Calu3 (cell line): ENCODE measurements around the gene ACTR8. TPM values are rescaled to one million over a fixed set of nuclear protein-coding genes. Genes with fewer than 3 reads are reported as not detected.

Experiments used
- BruUV-seq: library from RNA; stranded (reverse); fragments of 400-500 nt; replicated peaks from 2 replicates; lab custom pipeline; 2021; lab: Mats Ljungman, UMichigan
- CTCF ChIA-PET: fragments of 300-600 bp; sonication (Branson Sonifier 250); formaldehyde crosslinking; loops from one replicate; lab custom pipeline; 2022; ENCODE audit warnings: antibody characterized with exemption; lab: Charles Lee
- DNase-seq: peaks from one replicate; pipeline ENCODE4 v3.0.0; 2022
- H3K27ac Mint-ChIP-seq: one replicate; pipeline ENCODE4 v1.8.0; 2022; ENCODE audit warnings: mixed read lengths; ENCODE audit not compliant: unreplicated experiment
- H3K27me3 Mint-ChIP-seq: one replicate; pipeline ENCODE4 v1.8.0; 2022; ENCODE audit warnings: mixed read lengths; ENCODE audit not compliant: unreplicated experiment
- H3K36me3 Mint-ChIP-seq: one replicate; pipeline ENCODE4 v1.8.0; 2022; ENCODE audit warnings: mild to moderate bottlenecking, moderate library complexity, mixed read lengths; ENCODE audit not compliant: insufficient read depth, unreplicated experiment
- H3K4me1 Mint-ChIP-seq: one replicate; pipeline ENCODE4 v1.8.0; 2022; ENCODE audit warnings: mild to moderate bottlenecking, low read depth, mixed read lengths; ENCODE audit not compliant: unreplicated experiment
- H3K4me3 Mint-ChIP-seq: one replicate; pipeline ENCODE4 v1.8.0; 2022; ENCODE audit warnings: mild to moderate bottlenecking, low read depth, moderate library complexity, mixed read lengths; ENCODE audit not compliant: unreplicated experiment
- H3K9me3 Mint-ChIP-seq: one replicate; pipeline ENCODE4 v1.8.0; 2022; ENCODE audit warnings: low read depth, mixed read lengths; ENCODE audit not compliant: unreplicated experiment
- CTCF ChIP-seq: fragments of 200-600 bp; IDR thresholded peaks from one replicate; pipeline ENCODE4 v1.8.0; 2022; ENCODE audit warnings: antibody characterized with exemption; ENCODE audit not compliant: unreplicated experiment
- intact Hi-C: fragments of 100-400 bp; cut with micrococcal nuclease; formaldehyde crosslinking; loops from one replicate; pipeline ENCODE4 v1.10.0; 2022; ENCODE audit not compliant: unreplicated experiment
- total RNA-seq: library from RNA; stranded (reverse); gene quantifications from 2 replicates; pipeline ENCODE4 v1.2.3, GENCODE V29; 2022

ACTR8 gene
- total RNA-seq, 1 experiment from 2014 or later = 21.5 TPM

- Mint-ChIP-seq H3K4me1 (no peaks in the 10 kb centered on the region), H3K27me3 (peaks cover 10% of the 10 kb centered on the region), H3K9me3 (no peaks in the 10 kb centered on the region), H3K4me3 (no peak overlapping the region), H3K27ac (no peak overlapping the region), H3K36me3 (no peaks in the 10 kb centered on the region)
- no peak for TF ChIP-seq CTCF
- intact Hi-C loops = no loop called here
- DNase-seq = no peak
- BruUV-seq = no TSS peak
- CTCF ChIA-PET = interaction anchor here (0.6 kb wide), 1 partner anchor 213 kb away, joined by 3 read pairs; no protein-coding TSS in a partner anchor
Measured at GRCh38 chr3:53899750-53900149, 17.8 kb upstream of the ACTR8 start.

DNA sequence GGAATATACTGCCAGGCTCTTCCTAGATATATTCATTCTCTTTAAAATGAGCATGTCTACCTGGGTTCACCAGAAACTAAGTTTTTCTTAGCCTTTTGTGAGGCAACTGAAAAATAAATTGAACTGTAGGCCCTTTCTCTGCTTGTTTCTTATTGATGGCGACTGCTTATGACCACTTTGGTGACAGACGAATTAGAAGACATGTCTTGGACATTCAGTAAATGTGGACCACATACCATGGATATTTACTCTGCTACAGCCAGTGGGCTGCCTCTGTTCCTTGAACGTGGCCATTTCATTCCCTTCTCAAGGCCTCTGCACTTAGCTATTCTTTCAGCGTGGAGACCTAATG, 10.3 kb upstream of the ACTR8 start:
- intact Hi-C loops = no loop called here
- DNase-seq = no peak
- TF ChIP-seq CTCF = no peak
- TSS peak; percentile 99 for BruUV-seq
- Mint-ChIP-seq H3K4me1 (peaks cover 31% of the 10 kb centered on the region), H3K27ac (peak overlapping the region; percentile 99), H3K36me3 (peaks cover 40% of the 10 kb centered on the region), H3K4me3 (peak overlapping the region; percentile 91), H3K27me3 (peaks cover 13% of the 10 kb centered on the region), H3K9me3 (no peaks in the 10 kb centered on the region)
- CTCF ChIA-PET = interaction anchor here (0.6 to 1.8 kb wide), 2 partner anchors 47 to 592 kb away, joined by 3 to 5 read pairs; no protein-coding TSS in a partner anchor

GRCh38 chr3:53891497-53892285, 9.7 kb upstream of the ACTR8 start, which contains the start of gene SELENOK:
SELENOK (minus strand) TSS chr3:53891859.
- peak; percentile 96 for DNase-seq
- BruUV-seq = no TSS peak
- CTCF ChIA-PET = interaction anchor here (0.6 to 1.8 kb wide), 2 partner anchors 46 to 591 kb away, joined by 3 to 5 read pairs; no protein-coding TSS in a partner anchor
- H3K27ac Mint-ChIP-seq = peak within 1 kb of the TSS; percentile 99
- H3K36me3 Mint-ChIP-seq = peaks cover 45% of the 10 kb centered on the region
- intact Hi-C loops = no loop called here
- H3K4me3 Mint-ChIP-seq = peak within 1 kb of the TSS; percentile 91
- H3K9me3 Mint-ChIP-seq = no peaks in the 10 kb centered on the region
- peaks cover 31% of the 10 kb centered on the region for H3K4me1 Mint-ChIP-seq
- H3K27me3 Mint-ChIP-seq = peaks cover 13% of the 10 kb centered on the region
- TF ChIP-seq CTCF = no peak

DNA sequence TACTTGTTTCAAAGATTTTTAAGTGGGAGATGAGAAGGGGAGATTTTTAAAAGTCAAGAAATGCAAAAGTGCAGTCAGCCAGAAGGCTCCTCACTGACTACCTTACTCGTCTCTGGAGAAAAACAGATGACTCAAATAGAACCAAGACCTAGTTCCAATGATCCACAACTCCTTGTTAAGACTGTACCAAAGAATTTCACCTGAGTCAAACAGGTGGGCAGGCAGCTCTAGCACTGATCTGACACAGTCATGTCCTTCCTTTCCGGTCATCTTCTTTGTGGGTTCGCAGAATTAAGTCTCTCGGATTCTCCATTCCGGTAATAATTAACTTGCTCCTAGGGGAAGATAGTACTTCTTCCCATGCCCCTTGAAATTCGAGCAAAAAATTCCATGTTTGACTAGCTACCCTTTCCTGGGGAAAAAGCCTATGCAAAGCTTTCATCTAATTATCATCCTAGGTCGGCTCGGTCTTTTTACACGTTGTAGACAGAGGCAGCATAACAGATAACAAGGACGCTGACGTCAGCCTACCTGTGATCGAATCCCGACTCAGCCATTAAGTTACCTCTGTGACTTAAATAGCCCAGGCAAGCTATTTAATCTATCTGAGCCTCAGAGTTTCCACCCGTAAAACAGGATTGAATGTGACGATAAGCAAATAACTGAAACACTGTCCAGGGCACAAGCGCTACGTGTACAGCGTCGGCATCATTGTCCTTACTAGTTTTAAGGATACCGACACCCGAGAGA, 8.9 kb upstream of the ACTR8 start:
- TSS peak; percentile 51 for BruUV-seq
- CTCF ChIA-PET = interaction anchor here (0.6 to 1.8 kb wide), 2 partner anchors 46 to 629 kb away, joined by 3 to 5 read pairs; no protein-coding TSS in a partner anchor
- TF ChIP-seq CTCF = no peak
- peak overlapping the region; percentile 99 for H3K27ac Mint-ChIP-seq
- intact Hi-C loops = no loop called here
- H3K36me3 Mint-ChIP-seq = peaks cover 45% of the 10 kb centered on the region
- peaks cover 13% of the 10 kb centered on the region for H3K27me3 Mint-ChIP-seq
- no peak for DNase-seq
- H3K9me3 Mint-ChIP-seq = no peaks in the 10 kb centered on the region
- peaks cover 31% of the 10 kb centered on the region for H3K4me1 Mint-ChIP-seq
- H3K4me3 Mint-ChIP-seq = peak overlapping the region; percentile 91
